ENCODE measurements around the gene NLRP14.

DNA sequence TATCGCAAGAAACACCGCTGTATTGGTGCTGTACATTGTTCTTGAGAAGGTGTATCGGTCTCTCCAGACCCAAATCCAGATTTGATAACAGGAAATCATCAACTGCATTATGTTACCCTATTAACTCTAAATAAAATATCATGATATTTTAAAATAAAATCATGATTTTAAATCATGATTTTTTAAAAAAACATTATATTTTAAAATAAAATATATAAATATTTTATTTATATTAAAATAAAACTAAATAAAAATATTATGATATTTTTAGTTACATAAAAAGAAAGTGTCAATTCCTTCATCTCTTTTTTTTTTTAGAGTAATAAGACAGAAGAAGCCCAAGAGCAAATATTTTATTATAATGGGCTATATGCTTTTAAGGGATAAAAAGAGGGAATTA, 96.1 kb downstream of the NLRP14 start:
- TF ChIP-seq, protein P1, sequence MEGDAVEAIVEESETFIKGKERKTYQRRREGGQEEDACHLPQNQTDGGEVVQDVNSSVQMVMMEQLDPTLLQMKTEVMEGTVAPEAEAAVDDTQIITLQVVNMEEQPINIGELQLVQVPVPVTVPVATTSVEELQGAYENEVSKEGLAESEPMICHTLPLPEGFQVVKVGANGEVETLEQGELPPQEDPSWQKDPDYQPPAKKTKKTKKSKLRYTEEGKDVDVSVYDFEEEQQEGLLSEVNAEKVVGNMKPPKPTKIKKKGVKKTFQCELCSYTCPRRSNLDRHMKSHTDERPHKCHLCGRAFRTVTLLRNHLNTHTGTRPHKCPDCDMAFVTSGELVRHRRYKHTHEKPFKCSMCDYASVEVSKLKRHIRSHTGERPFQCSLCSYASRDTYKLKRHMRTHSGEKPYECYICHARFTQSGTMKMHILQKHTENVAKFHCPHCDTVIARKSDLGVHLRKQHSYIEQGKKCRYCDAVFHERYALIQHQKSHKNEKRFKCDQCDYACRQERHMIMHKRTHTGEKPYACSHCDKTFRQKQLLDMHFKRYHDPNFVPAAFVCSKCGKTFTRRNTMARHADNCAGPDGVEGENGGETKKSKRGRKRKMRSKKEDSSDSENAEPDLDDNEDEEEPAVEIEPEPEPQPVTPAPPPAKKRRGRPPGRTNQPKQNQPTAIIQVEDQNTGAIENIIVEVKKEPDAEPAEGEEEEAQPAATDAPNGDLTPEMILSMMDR (IDR thresholded peaks at IDR 0.05): no peak
- TF ChIP-seq POLR2A (IDR thresholded peaks at IDR 0.05): no peak

Measured in thyroid gland (tissue), 4 donors.